Esophagus muscularis mucosa (tissue), 4 donors: Measurements from ENCODE around the gene FUT8.

Experiments
- CTCF ChIP-seq, 3 experiments: fragments of 200-600 bp in 2 of 3; fragments of 450-650 bp in 1 of 3; sonication (generic) in 2 of 3; IDR thresholded peaks; one replicate each; pipeline ENCODE4 v1.5.1; 2017 to 2019; ENCODE audit warnings: antibody characterized with exemption in 3 of 3, mild to moderate bottlenecking in 2 of 3, moderate library complexity in 1 of 3
- EP300 ChIP-seq: sonication (generic); formaldehyde crosslinking; IDR thresholded peaks from one replicate; pipeline ENCODE4 v1.6.1; 2017; ENCODE audit warnings: antibody characterized with exemption
- POLR2A ChIP-seq: fragments of 450-650 bp; IDR thresholded peaks from one replicate; pipeline ENCODE4 v1.6.1; 2017; ENCODE audit warnings: antibody characterized with exemption, moderate library complexity, mild to moderate bottlenecking, low read depth
- POLR2AphosphoS5 ChIP-seq, 2 donors: sonication (generic); formaldehyde crosslinking; IDR thresholded peaks; one replicate each; pipeline ENCODE4 v1.6.1; 2017; ENCODE audit warnings: antibody characterized with exemption in 2 of 2

DNA sequence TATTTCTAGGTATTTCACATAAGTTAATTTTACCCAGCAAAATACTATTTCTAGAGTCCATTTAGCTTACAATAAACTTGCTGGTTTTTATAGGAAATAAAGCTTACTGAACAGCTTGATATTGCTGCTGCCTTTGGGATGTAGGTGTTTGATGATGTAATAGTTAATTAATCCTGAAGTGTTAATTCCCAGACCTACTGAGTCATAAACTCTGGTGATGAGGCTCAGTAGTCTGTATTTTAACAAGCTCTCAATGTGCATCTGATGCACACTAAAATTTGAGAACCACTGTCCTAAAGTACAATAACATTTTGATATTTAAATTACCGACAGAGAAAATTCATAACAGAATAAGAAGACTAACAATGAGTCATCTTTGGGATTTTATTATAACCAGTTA, 168.4 kb downstream of the FUT8 start:
- TF ChIP-seq CTCF (IDR thresholded peaks at IDR 0.05) = no peak
- TF ChIP-seq POLR2AphosphoS5 (IDR thresholded peaks at IDR 0.05) = no peak
- no peak for TF ChIP-seq POLR2A
- TF ChIP-seq EP300 = no peak
